Measurements from ENCODE around the gene CBX4. TPM values are rescaled to one million over a fixed set of nuclear protein-coding genes. Genes with fewer than 3 reads are reported as not detected.
A peak's percentile ranks its signal among the peaks of the same experiment; 100 is the strongest.

Gene CBX4
- total RNA-seq, 1 donor from 2014 or later = 16.9 TPM

- Mint-ChIP-seq H3K9me3 (ENCODE audit: unreplicated experiment) (peaks cover 2% of the 10 kb centered on the region), H3K27ac (ENCODE audit: unreplicated experiment) (no peak overlapping the region), H3K4me1 (ENCODE audit: low read depth, unreplicated experiment) (no peaks in the 10 kb centered on the region), H3K27me3 (ENCODE audit: low read depth, unreplicated experiment) (peaks cover 22% of the 10 kb centered on the region), H3K36me3 (ENCODE audit: low read depth, unreplicated experiment) (no peaks in the 10 kb centered on the region), H3K4me3 (ENCODE audit: unreplicated experiment) (no peak overlapping the region)
- Histone ChIP-seq H3K4me1 (ENCODE audit: insufficient read depth, low read length) (no peaks in the 10 kb centered on the region), H3K27me3 (ENCODE audit: insufficient read depth, low read length) (peaks cover 8% of the 10 kb centered on the region), H3K4me2 (ENCODE audit: low read length) (no peak overlapping the region), H3K27ac (ENCODE audit: low read depth, low read length) (no peak overlapping the region), H3K9ac (ENCODE audit: low read length) (no peak overlapping the region), H3K4me3 (ENCODE audit: insufficient read depth, low read depth, low read length) (no peak overlapping the region), H3K79me2 (ENCODE audit: insufficient read depth, low read length) (no peaks in the 10 kb centered on the region), H2AFZ (ENCODE audit: low read depth, low read length) (no peak overlapping the region), H4K20me1 (ENCODE audit: insufficient read depth, low read length) (no peaks in the 10 kb centered on the region), H3K36me3 (ENCODE audit: insufficient read depth, low read length) (no peaks in the 10 kb centered on the region), H3K9me3 (ENCODE audit: insufficient read depth, low read depth, low read length) (no peaks in the 10 kb centered on the region)
- DNase-seq (ENCODE audit: low read depth) (no peak), FAIRE-seq (no peak)
- TF ChIP-seq, protein P1, sequence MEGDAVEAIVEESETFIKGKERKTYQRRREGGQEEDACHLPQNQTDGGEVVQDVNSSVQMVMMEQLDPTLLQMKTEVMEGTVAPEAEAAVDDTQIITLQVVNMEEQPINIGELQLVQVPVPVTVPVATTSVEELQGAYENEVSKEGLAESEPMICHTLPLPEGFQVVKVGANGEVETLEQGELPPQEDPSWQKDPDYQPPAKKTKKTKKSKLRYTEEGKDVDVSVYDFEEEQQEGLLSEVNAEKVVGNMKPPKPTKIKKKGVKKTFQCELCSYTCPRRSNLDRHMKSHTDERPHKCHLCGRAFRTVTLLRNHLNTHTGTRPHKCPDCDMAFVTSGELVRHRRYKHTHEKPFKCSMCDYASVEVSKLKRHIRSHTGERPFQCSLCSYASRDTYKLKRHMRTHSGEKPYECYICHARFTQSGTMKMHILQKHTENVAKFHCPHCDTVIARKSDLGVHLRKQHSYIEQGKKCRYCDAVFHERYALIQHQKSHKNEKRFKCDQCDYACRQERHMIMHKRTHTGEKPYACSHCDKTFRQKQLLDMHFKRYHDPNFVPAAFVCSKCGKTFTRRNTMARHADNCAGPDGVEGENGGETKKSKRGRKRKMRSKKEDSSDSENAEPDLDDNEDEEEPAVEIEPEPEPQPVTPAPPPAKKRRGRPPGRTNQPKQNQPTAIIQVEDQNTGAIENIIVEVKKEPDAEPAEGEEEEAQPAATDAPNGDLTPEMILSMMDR (IDR thresholded peaks at IDR 0.05; ENCODE audit: insufficient read depth, low read depth, low read length) = no peak
- no peak for TF ChIP-seq EZH2 (IDR thresholded peaks at IDR 0.05; ENCODE audit: insufficient read depth, low read length)
Measured at GRCh38 chr17:79877041-79877440, 37.8 kb upstream of the CBX4 start.

DNA sequence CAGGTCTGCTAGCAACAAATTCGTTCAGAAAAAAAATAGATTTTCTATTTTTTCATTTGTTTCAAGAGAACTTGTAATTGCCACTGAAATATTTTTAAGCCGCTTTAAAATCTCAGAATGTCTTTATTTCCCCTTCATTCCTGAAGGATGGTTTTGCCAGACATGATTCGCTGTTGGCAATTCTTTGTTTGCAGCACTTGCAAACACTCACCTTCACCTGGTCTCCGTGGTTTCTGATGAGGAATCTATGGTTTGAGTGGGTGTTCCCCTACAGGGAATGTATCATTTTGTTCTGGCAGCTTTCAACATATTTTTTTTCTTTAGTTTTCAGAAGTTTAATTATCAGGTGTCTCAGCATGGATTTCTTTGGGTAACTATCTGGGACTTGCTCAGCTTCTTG lies 36.3 kb upstream of the CBX4 start:
- FAIRE-seq = no peak
- H3K27me3 Mint-ChIP-seq (ENCODE audit: low read depth, unreplicated experiment) = peaks cover 24% of the 10 kb centered on the region
- no peaks in the 10 kb centered on the region for H3K4me1 ChIP-seq (ENCODE audit: insufficient read depth, low read length)

DNA sequence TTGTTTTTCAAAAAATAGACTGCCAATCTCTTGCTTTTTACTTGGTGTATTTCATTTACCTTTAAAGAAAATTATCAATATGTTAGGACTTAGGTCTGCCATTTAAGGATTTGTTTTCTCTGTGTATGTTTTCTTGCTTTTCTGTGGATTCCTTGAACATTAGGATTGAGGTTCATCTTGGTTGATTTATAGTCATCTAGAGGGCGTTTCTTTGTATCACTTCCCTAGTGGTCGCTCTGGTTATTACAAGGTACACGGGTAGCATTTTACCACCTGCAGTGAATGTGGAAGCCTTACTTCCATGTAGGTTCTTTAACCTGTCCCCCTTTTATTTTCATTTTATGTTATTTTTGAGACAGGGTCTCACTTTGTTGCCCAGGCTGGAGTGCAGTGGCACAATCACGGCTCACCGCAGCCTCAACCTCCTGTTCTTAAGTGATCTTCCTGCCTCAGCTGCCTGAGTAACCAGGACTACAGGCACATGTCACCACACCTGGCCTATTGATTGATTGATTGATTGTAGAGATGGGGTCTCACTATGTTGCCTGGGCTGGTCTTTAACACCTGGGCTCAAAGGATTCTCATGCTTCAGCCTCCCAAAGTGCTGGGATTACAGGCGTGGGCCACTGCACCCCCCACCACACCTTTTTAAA lies 35.2 kb upstream of the CBX4 start:
- Histone ChIP-seq H3K4me3 (ENCODE audit: insufficient read depth, low read depth, low read length) (no peak overlapping the region), H3K9me3 (ENCODE audit: insufficient read depth, low read depth, low read length) (no peaks in the 10 kb centered on the region), H3K9ac (ENCODE audit: low read length) (no peak overlapping the region), H3K4me1 (ENCODE audit: insufficient read depth, low read length) (no peaks in the 10 kb centered on the region), H3K4me2 (ENCODE audit: low read length) (no peak overlapping the region), H3K79me2 (ENCODE audit: insufficient read depth, low read length) (no peaks in the 10 kb centered on the region), H3K27me3 (ENCODE audit: insufficient read depth, low read length) (no peaks in the 10 kb centered on the region), H2AFZ (ENCODE audit: low read depth, low read length) (no peak overlapping the region), H3K36me3 (ENCODE audit: insufficient read depth, low read length) (no peaks in the 10 kb centered on the region), H3K27ac (ENCODE audit: low read depth, low read length) (no peak overlapping the region), H4K20me1 (ENCODE audit: insufficient read depth, low read length) (no peaks in the 10 kb centered on the region)
- Mint-ChIP-seq H3K4me3 (ENCODE audit: unreplicated experiment) (no peak overlapping the region), H3K27me3 (ENCODE audit: low read depth, unreplicated experiment) (peaks cover 28% of the 10 kb centered on the region), H3K27ac (ENCODE audit: unreplicated experiment) (no peak overlapping the region), H3K9me3 (ENCODE audit: unreplicated experiment) (peaks cover 2% of the 10 kb centered on the region), H3K36me3 (ENCODE audit: low read depth, unreplicated experiment) (no peaks in the 10 kb centered on the region), H3K4me1 (ENCODE audit: low read depth, unreplicated experiment) (no peaks in the 10 kb centered on the region)
- no peak for TF ChIP-seq EZH2 (IDR thresholded peaks at IDR 0.05; ENCODE audit: insufficient read depth, low read length)
- TF ChIP-seq, protein P1 (IDR thresholded peaks at IDR 0.05; ENCODE audit: insufficient read depth, low read depth, low read length) = peak; percentile 57
- peak; percentile 5 for DNase-seq (ENCODE audit: low read depth)
- no peak for FAIRE-seq

More for the DNA sequence above, 36.3 kb upstream of the CBX4 start:
- no peak overlapping the region for H3K4me2 ChIP-seq (ENCODE audit: low read length)
- no peaks in the 10 kb centered on the region for H3K9me3 ChIP-seq (ENCODE audit: insufficient read depth, low read depth, low read length)
- no peaks in the 10 kb centered on the region for H3K79me2 ChIP-seq (ENCODE audit: insufficient read depth, low read length)
- no peaks in the 10 kb centered on the region for H4K20me1 ChIP-seq (ENCODE audit: insufficient read depth, low read length)
- Mint-ChIP-seq H3K4me1 (ENCODE audit: low read depth, unreplicated experiment) (no peaks in the 10 kb centered on the region), H3K27ac (ENCODE audit: unreplicated experiment) (no peak overlapping the region), H3K36me3 (ENCODE audit: low read depth, unreplicated experiment) (no peaks in the 10 kb centered on the region), H3K4me3 (ENCODE audit: unreplicated experiment) (no peak overlapping the region), H3K9me3 (ENCODE audit: unreplicated experiment) (peaks cover 2% of the 10 kb centered on the region)
- no peak for TF ChIP-seq EZH2 (IDR thresholded peaks at IDR 0.05; ENCODE audit: insufficient read depth, low read length)
- TF ChIP-seq, protein P1 (IDR thresholded peaks at IDR 0.05; ENCODE audit: insufficient read depth, low read depth, low read length) = no peak
- peaks cover 2% of the 10 kb centered on the region for H3K27me3 ChIP-seq (ENCODE audit: insufficient read depth, low read length)
- no peak overlapping the region for H3K4me3 ChIP-seq (ENCODE audit: insufficient read depth, low read depth, low read length)
- DNase-seq (ENCODE audit: low read depth) = no peak
- no peak overlapping the region for H3K27ac ChIP-seq (ENCODE audit: low read depth, low read length)
- no peak overlapping the region for H3K9ac ChIP-seq (ENCODE audit: low read length)
- no peak overlapping the region for H2AFZ ChIP-seq (ENCODE audit: low read depth, low read length)
- no peaks in the 10 kb centered on the region for H3K36me3 ChIP-seq (ENCODE audit: insufficient read depth, low read length)
